Hepatic stellate cell (primary cell): ENCODE results near the gene TLE4.
"Not testable (repeated sequence)": the region's sequence is repeated elsewhere in the genome, so short reads cannot be mapped to it uniquely, and the experiment has no call there.

ENCODE experiments used
- DNase-seq: peaks from one replicate; pipeline ENCODE4 v3.0.0; 2011; ENCODE audit warnings: low spot score

The TLE4 gene

GRCh38 chr9:79604149-79604548 lies 32.4 kb downstream of the TLE4 start:
- DNase-seq = no peak

DNA sequence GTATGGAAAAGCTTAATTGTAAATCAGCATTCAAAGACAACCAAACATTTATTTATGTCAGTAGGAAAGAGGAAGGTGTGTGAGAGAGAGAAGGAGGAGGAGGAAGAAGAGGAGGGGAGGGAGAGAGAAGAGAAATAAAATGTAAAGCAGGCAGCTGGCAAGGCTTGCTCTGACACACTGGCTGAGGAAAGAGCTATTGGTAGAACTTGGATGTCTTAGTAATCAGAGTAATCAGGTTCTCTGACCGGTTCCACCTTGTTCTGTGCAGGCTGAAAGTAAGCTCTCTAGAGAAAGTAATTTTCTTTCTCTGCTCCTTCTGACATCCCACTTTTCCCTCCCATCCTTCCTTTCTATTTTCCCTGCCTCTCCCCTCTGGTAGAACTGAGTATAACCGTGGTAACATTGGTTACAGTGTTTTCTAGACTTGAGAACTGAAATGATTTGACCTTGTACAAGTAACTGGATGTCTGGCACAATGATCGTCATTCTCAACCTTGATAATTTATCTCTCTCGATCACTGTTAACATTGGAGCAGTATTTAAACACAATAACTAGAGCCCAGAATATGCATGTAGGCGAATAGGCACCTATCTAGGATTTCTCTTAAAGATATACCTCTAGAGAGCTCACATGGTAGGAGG lies 33.3 kb downstream of the TLE4 start:
- no peak for DNase-seq

- DNase-seq = not testable (repeated sequence)
These were observed 34.8 kb downstream of the TLE4 start for GRCh38 chr9:79606529-79606928.

GRCh38 chr9:79609468-79610018 lies 37.8 kb downstream of the TLE4 start:
- no peak for DNase-seq

DNA sequence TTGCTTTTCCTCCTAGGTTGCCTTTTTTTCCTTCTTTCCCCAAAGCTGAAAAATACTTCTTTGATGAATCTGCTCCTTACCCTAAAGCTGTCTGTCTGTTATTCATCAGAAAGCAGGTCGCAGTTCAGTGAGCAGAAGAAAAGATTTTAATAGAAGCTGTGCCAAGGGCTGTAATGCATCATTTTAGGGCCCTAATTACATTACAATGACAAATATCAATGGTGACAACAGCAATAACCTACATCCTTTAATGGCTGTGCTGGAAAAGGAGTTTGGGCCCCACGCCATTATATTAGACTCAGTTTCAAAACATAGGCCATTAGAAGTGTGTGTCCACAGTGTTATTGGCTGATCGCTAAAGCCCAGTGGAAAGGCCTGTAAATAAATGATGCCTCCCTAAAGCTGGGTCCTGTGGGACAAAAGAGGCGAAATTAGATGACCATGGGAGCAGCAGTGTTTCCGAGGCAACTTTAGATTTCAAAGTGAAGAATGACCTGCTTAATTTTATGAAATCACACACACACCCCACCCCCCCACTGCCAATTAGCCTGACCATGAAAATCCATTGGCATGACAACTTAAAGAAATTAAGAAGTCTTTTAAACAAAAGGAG lies 38.4 kb downstream of the TLE4 start:
- no peak for DNase-seq

DNA sequence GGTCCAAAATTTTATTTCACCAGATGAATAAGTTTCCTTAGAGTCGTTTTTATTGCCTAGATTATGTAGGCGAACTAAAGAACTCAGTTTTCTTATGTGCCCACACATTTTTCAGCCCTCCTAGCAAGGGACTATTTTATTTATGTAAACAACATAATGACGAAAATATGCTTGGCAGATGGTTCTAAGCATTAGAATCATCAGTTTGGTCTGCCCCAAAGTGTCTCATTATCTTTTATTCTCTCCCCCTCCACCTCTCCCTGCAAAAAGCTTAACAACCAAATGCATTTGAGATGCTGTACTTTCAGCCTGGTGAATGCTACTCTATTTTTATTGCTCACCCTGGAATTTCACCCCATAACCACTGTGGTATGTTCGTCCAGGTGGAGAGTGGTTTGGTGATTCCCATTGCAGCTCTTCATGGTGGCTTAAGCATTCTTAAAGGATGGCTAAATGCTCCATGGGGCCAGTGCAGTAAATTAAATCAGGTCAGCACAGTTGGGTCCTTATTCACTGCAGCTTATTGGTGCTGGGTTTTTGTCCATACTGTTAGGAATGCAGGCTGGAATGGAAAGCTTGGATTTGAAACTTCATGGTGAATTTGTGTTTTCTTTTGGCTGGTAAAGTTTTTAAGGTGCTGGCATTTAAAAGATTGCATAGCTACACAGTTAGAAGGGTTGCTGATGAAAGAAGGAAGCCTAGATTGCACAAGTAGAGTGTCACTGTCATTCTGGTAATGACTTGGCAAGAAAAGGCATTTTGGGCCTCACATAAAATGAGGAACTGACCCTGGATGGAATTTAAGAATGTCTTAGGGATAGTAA lies 39.2 kb downstream of the TLE4 start:
- DNase-seq = peak; percentile 33

DNA sequence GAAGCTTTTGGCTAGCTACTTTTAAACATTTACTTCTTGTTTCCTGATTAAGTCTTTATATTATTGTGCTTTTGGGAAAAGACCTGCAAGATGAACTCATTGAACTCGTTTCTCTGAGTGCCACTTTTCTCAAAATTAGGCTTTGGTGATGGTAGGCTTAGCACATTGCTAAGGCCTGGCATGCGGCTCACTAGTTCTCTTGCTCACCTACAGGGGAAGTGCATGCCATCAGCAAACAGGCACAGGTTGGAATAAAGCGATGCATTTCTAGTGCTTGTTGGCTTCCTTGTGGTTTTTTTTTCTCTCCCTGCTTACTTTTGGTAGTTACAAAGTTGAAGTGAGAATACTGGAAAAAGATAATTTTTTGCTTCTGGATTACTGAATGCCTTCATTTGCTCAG lies 41.4 kb downstream of the TLE4 start:
- DNase-seq = no peak

DNA sequence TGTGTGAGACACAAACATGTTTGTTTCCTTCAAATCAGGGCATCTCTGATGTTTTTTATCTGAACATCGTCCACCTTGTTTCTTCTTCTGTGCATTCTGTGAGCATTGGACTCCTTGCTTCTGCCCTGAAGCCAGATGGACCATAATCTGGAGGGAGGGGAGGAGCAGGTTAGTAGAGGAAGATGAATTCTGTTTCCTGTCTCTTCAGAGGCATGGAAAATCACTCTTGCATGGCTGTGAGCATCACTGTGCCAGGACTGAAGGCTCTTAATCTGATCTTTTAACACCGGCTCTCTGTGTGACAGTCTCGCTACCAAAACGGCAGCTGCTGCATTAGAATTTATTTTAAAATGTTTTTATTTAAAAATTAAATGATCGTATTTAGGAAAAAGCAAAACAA lies 43.3 kb downstream of the TLE4 start:
- DNase-seq = no peak

DNA sequence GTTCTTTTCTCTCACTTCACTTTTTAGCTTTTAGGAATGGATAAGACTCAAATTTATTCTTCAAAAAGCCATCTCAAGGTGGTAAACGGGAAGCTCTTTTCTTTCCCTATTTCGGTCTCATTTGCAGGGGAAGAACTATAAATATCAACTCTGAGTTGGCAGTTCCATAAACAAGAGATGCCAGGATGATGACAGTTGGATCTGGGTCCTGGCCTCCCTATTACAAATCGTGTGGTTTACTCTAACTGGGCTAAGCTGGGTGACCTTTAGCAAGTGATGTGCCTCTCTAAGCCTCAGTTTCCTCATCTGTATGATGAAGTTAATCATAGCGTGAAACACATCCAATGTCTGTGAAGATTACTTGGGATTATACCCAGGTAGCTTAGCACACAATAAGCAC lies 44.2 kb downstream of the TLE4 start:
- DNase-seq = no peak

DNA sequence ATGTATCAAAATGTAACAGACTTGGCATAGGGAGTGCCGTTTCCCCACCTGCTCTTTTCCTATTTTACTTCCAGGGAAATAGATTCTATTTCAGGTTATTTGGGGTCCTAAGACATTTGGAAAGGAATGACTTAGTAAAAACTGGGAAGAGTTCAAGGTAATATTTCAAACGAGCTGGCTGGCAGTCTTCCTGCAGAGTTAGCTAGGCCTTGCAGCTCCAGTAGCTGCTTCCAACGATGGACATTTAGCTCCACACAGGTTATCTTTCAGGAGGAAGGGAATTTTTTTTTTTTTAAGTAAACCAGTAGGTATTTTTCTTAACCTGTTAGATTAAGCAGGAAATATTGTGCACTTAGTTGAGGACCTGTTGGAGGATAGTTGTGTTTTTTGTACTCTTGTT lies 45.2 kb downstream of the TLE4 start:
- no peak for DNase-seq

DNA sequence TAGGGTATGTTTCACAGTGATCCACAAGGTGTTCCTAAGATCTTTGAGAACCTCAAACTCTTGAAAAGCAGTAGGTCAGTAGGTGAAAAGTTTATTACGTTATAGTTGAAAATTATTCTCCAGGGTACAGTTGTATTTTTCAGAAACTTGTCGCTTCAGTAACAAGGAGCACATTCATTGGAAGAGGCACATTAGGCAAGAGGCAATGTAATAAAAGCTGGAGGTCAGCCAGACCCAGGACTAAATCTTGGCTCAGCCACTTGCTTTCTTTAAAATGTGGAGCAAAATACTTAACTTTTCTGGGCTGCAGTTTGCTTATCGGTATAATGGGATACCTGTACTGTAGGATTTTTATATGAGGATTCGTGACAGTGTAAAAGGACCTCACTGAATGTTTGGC lies 45.6 kb downstream of the TLE4 start:
- no peak for DNase-seq

- DNase-seq = no peak
These were observed 48.2 kb downstream of the TLE4 start for GRCh38 chr9:79619930-79620329.

GRCh38 chr9:79621916-79622575 lies 50.3 kb downstream of the TLE4 start:
- no peak for DNase-seq

DNA sequence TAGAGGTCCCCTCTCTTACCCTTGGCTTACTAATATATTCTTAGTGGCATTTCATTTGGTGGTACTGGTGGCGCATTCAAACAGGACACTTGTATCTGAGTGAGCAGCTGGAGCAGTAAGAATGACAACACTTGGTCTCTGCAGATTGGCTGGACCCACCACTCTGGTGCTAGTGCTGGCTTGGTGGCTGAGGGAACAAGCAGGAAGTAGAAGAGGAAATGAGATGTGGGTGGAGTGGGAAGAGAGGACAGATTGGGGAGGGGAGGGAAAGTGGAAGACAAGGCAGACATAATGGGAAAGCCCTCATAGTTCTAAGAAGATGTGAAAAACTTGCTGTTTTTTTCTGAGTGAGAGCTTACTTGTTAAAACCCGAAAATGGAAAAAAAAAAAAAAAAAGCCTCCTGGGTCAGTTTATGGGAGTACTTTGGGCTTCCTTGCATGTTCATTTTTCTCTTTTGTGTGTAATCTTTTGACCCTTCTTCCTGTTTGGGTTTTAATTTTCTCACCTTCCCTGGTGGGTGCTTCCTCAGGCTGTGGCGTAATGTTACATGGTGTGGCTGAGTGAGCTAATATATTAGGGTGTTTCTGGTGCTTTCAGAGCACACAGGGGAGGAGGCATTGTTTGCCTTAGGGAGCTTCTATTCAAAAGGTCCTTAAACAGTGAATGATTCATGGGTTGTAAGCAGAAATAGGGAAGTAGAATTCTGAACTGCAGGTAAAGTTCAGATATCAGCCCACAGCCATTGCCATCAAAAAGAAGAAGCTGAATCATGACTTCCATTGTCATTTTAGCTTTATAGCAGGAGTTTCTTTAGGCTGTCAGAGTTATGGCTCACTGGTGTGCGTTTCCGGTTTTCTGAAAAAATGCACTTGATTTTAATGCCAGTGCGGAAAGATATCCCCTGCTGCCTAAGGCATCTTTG lies 52.3 kb downstream of the TLE4 start:
- no peak for DNase-seq

GRCh38 chr9:79629721-79630120 lies 58.0 kb downstream of the TLE4 start:
- DNase-seq = no peak

GRCh38 chr9:79630521-79631403 lies 59.0 kb downstream of the TLE4 start:
- DNase-seq = no peak

DNA sequence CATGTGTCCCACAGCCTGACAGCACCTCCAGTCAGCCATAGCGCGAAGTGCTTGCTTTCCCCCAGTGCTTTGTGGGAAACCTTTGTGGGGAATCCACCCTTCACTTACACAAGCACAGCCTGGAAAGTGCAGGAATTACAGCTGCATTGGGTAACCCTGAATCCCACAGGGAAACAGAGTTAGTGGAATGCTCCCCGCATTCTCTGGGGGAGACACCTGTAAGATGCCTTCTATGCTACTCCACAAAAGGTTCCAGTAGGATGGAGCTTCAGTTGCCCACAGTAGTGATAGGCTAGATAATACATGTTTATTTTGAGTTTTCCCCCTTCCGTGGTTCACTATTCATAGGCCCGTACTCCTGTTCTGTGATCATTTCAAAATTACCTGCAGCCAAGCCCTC lies 60.3 kb downstream of the TLE4 start:
- no peak for DNase-seq

DNA sequence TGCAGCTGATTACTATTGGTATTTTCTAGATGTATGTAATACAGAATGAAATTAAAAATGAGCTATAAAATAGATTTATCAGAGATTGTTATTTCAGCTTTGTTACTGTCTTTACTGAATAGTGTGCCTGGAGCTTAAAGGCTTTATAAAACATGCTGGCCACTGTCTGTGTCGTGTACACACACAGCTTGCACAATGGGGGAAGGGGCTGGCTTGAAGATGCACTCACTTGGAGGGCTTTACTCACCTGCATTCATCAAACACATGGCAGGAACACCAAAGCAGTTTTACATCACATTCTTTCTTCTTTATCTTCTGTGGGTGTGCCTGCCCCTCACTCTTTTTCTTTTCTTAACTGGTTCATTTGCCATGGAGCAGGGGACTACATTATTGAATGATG lies 60.9 kb downstream of the TLE4 start:
- no peak for DNase-seq

DNA sequence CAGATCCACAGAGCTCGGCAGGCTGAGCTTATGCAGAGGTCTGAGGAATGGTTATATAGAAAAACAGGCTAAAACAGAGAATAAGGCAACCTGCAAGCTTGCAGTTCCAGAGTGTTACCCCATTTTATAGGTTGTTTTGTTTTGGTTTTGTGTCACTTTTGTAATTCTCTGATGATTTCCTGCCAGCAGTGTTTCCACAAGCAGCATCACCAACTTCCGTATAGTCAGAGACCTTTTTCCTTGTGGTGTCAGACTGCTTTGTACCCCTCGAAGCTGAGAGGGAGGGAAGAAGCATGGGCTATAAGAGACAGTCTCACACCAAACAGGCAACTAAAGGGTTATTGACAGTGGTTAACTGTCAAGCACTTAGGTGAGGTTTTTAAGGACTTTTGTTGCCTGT lies 61.8 kb downstream of the TLE4 start:
- no peak for DNase-seq

DNA sequence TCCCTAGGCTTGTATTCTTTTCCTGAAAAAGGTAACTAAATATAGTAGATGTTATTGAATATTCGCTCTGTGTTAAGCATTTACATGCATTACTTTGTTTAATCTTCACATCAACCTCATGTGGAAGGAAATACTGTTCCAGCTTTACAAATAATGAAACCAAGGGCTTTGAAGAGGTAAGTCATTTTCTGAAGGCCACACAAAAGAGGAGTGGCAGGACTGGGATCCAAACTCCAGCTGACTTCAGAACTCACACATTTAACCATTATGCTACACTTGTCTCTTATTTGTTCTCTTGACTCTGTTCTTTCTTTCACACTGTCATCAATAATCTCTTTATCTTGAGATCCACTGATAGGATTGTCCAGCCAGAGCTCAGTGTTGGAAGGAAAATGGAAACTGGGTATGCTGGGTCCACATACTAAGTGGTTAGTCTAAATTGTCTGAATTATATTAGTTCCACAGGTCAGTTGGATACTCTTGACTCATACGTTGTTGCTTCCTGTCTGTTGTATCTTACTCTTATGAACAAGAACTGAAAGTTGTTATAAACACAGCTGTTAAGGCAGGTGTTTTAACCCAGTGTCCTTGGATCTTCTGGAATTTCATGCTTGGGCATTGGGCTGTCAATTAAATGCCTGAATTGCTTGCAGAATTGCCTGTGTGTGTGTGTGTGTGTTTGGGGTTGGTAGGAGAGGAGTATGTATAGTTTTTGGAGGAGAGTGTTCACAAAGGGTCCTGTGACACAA lies 65.6 kb downstream of the TLE4 start:
- no peak for DNase-seq
